Gastrocnemius medialis (tissue), 4 donors: ENCODE results near the gene FBXL3. TPM values are rescaled to one million over a fixed set of nuclear protein-coding genes. Genes with fewer than 3 reads are reported as not detected.

Experiments used
- ATAC-seq, 2 donors: fragments of 150-250 bp; one replicate each; pipeline ENCODE4 v1.9.1; 2016
- DNase-seq, 2 donors: peaks; one replicate each; pipeline ENCODE4 v3.0.0-alpha.2; 2019
- H3K27ac ChIP-seq, 4 donors: fragments of 200-600 bp; sonication (generic); 1 replicate in 1 of 4; 2 replicates in 3 of 4; pipeline ENCODE4 v1.5.1; 2016 to 2018; ENCODE audit warnings: mild to moderate bottlenecking in 2 of 4, moderate library complexity in 1 of 4
- H3K27me3 ChIP-seq, 3 donors: fragments of 200-600 bp; sonication (generic) in 2 of 3; 1 replicate in 1 of 3; 2 replicates in 2 of 3; pipeline versions ENCODE4 v1.5.1 to v1.6.0; 2016 to 2019; ENCODE audit warnings: mild to moderate bottlenecking in 1 of 3, moderate library complexity in 1 of 3
- H3K36me3 ChIP-seq, 2 donors: fragments of 200-600 bp; sonication (generic) in 1 of 2; one replicate each; pipeline ENCODE4 v1.5.1; 2017 to 2018
- H3K4me1 ChIP-seq, 2 donors: fragments of 200-600 bp; sonication (generic) in 1 of 2; one replicate each; pipeline ENCODE4 v1.5.1; 2016 to 2017; ENCODE audit warnings: mild to moderate bottlenecking in 2 of 2
- H3K4me3 ChIP-seq, 4 donors: fragments of 200-600 bp; sonication (generic) in 3 of 4; 1 replicate in 1 of 4; 2 replicates in 3 of 4; pipeline ENCODE4 v1.5.1; 2016 to 2019; ENCODE audit warnings: mild to moderate bottlenecking in 2 of 4
- H3K9me3 ChIP-seq, 3 donors: fragments of 200-600 bp; sonication (generic) in 2 of 3; 1 replicate in 1 of 3; 2 replicates in 2 of 3; pipeline ENCODE4 v1.5.1; 2016 to 2019
- CTCF ChIP-seq, 5 experiments: fragments of 450-650 bp in 3 of 5; fragments of 200-600 bp in 2 of 5; sonication (generic) in 2 of 5; IDR thresholded peaks in 4 of 5; conservative IDR thresholded peaks in 1 of 5; 1 replicate in 4 of 5; 2 replicates in 1 of 5; pipeline ENCODE4 v1.5.1; 2016 to 2019; ENCODE audit warnings: antibody characterized with exemption in 5 of 5, mild to moderate bottlenecking in 3 of 5, moderate library complexity in 3 of 5
- POLR2A ChIP-seq, 2 donors: fragments of 450-650 bp; IDR thresholded peaks; one replicate each; pipeline ENCODE4 v1.6.1; 2017; ENCODE audit warnings: antibody characterized with exemption in 2 of 2, mild to moderate bottlenecking in 2 of 2, moderate library complexity in 2 of 2
- in situ Hi-C, 4 donors: fragments of 200-750 bp; cut with MboI; loops; one replicate each; pipeline versions ENCODE4 v1.15.0 to v1.8.0; 2017; ENCODE audit warnings: low sequenced_read_pairs in 4 of 4
- intact Hi-C: fragments of 100-400 bp; cut with DNase I; formaldehyde crosslinking; loops from one replicate; pipeline ENCODE4 v1.15.1; 2023; ENCODE audit warnings: low total_unique reads
- total RNA-seq, 4 donors: library from RNA; depleted of rRNA; stranded (reverse); fragments of >200 nt; gene quantifications; one replicate each; pipeline versions ENCODE4 v1.1.0 to v1.2.3, GENCODE V29; 2016

The FBXL3 gene
- total RNA-seq, 4 donors from 2014 or later = 50.6 to 75.6 (median 64.4) TPM

DNA sequence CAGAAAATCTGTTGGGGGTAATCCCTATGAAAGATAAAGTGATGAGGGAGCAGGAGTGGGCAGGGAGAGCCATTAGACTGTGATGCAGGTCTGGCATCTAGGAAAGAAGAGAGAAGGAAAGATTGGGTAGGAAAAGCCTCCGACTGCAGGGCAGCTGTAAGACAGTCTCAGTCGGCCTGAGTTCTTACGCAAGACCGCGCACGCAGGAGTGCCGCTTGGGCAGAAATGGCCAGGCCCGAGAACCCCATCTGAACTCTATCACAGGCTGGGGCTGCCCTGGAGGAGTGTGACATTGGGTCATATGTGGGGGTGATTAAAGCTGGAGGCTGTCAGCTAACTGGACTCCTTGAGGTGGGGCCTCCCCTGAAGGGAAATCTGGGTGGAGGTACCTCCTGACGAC is 13.9 kb upstream of the FBXL3 start:
- DNase-seq (no peak), ATAC-seq (no peak)
- in situ Hi-C loops = no loop called here
- TF ChIP-seq POLR2A (IDR thresholded peaks at IDR 0.05) (no peak), CTCF (IDR thresholded peaks at IDR 0.05 in 4 of 5, conservative IDR thresholded peaks at IDR 0.05 in 1 of 5) (no peak)
- no peaks in the 10 kb centered on the region for H3K27me3 ChIP-seq
- no peak overlapping the region for H3K4me3 ChIP-seq
- H3K9me3 ChIP-seq = no peaks in the 10 kb centered on the region
- intact Hi-C loops = no loop called here
- H3K4me1 ChIP-seq = no peaks in the 10 kb centered on the region
- no peak overlapping the region for H3K27ac ChIP-seq
- H3K36me3 ChIP-seq = peaks cover 0 to 8% of the 10 kb centered on the region in 2 donors

- H3K4me1 ChIP-seq = no peaks in the 10 kb centered on the region
- H3K4me3 ChIP-seq = no peak overlapping the region
- no peak overlapping the region for H3K27ac ChIP-seq
- peaks cover 0 to 4% of the 10 kb centered on the region in 2 donors for H3K36me3 ChIP-seq
- TF ChIP-seq POLR2A (IDR thresholded peaks at IDR 0.05) (no peak), CTCF (IDR thresholded peaks at IDR 0.05 in 4 of 5, conservative IDR thresholded peaks at IDR 0.05 in 1 of 5) (no peak)
- DNase-seq (no peak), ATAC-seq (no peak)
- no peaks in the 10 kb centered on the region for H3K9me3 ChIP-seq
- H3K27me3 ChIP-seq = no peaks in the 10 kb centered on the region
- in situ Hi-C loops = no loop called here
- intact Hi-C loops = no loop called here
Measured at GRCh38 chr13:77040076-77040475, 13.1 kb upstream of the FBXL3 start.

- in situ Hi-C loops = no loop called here
- H3K27me3 ChIP-seq = no peaks in the 10 kb centered on the region
- H3K27ac ChIP-seq = no peak overlapping the region
- intact Hi-C loops = no loop called here
- H3K4me3 ChIP-seq = no peak overlapping the region
- ATAC-seq (no peak), DNase-seq (no peak)
- H3K4me1 ChIP-seq = no peaks in the 10 kb centered on the region
- no peaks in the 10 kb centered on the region for H3K9me3 ChIP-seq
- no peaks in the 10 kb centered on the region for H3K36me3 ChIP-seq
- no peak for TF ChIP-seq POLR2A (IDR thresholded peaks at IDR 0.05)
- TF ChIP-seq CTCF (IDR thresholded peaks at IDR 0.05 in 4 of 5, conservative IDR thresholded peaks at IDR 0.05 in 1 of 5) = no peak
Measured at GRCh38 chr13:77038907-77039480, 12.0 kb upstream of the FBXL3 start.

GRCh38 chr13:77036279-77036678 is 9.3 kb upstream of the FBXL3 start:
- Histone ChIP-seq H3K4me3 (no peak overlapping the region), H3K9me3 (no peaks in the 10 kb centered on the region), H3K4me1 (no peaks in the 10 kb centered on the region), H3K36me3 (no peaks in the 10 kb centered on the region), H3K27me3 (no peaks in the 10 kb centered on the region), H3K27ac (no peak overlapping the region)
- no peak for TF ChIP-seq CTCF (IDR thresholded peaks at IDR 0.05 in 4 of 5, conservative IDR thresholded peaks at IDR 0.05 in 1 of 5)
- TF ChIP-seq POLR2A (IDR thresholded peaks at IDR 0.05) = no peak
- in situ Hi-C loops (no loop called here), intact Hi-C loops (no loop called here)
- no peak for ATAC-seq
- DNase-seq = no peak

DNA sequence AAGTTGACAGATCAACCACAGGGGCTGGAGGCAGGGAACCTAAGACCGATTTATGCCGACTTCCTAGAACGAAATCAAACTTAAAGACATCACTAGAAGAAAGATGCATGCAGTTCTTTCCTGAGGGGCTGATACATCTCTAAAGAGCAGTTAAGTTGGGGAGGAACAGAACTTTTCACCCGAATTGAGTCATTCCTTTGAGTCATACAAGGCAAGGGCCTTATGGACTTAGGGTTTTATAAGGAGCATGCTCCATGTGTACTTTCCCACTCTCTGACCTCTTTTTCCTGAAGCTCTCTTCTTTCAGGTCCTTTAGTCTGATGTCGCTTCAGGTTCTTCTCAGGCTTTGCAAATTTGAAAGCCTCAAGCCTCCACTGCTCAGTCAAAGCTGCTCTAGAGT is 7.9 kb upstream of the FBXL3 start:
- no peaks in the 10 kb centered on the region for H3K4me1 ChIP-seq
- intact Hi-C loops (no loop called here), in situ Hi-C loops (no loop called here)
- no peaks in the 10 kb centered on the region for H3K27me3 ChIP-seq
- DNase-seq (no peak), ATAC-seq (no peak)
- H3K27ac ChIP-seq = no peak overlapping the region
- H3K36me3 ChIP-seq = no peaks in the 10 kb centered on the region
- no peak overlapping the region for H3K4me3 ChIP-seq
- no peaks in the 10 kb centered on the region for H3K9me3 ChIP-seq
- TF ChIP-seq POLR2A (IDR thresholded peaks at IDR 0.05) (no peak), CTCF (IDR thresholded peaks at IDR 0.05 in 4 of 5, conservative IDR thresholded peaks at IDR 0.05 in 1 of 5) (no peak)
